Skeletal muscle tissue (tissue), 4 donors: Measurements from ENCODE around the gene PTPRM. TPM values are rescaled to one million over a fixed set of nuclear protein-coding genes. Genes with fewer than 3 reads are reported as not detected.

Experiments
- H3K27ac ChIP-seq: one replicate; pipeline ENCODE4 v1.7.0; 2013; ENCODE audit warnings: mild to moderate bottlenecking, low read depth, low read length, inconsistent platforms
- H3K27me3 ChIP-seq, 3 donors: one replicate each; pipeline ENCODE4 v1.7.0; 2013; ENCODE audit warnings: low read length in 3 of 3; ENCODE audit not compliant: control insufficient read depth in 3 of 3, insufficient read depth in 3 of 3
- H3K36me3 ChIP-seq, 3 donors: one replicate each; pipeline ENCODE4 v1.7.0; 2013; ENCODE audit warnings: low read length in 3 of 3; ENCODE audit not compliant: control insufficient read depth in 3 of 3, insufficient read depth in 3 of 3
- H3K4me1 ChIP-seq, 3 donors: one replicate each; pipeline ENCODE4 v1.7.0; 2013; ENCODE audit warnings: low read length in 3 of 3, mild to moderate bottlenecking in 3 of 3; ENCODE audit not compliant: control insufficient read depth in 3 of 3, insufficient read depth in 3 of 3
- H3K4me3 ChIP-seq, 3 donors: one replicate each; pipeline ENCODE4 v1.7.0; 2013; ENCODE audit warnings: low read length in 3 of 3
- H3K9ac ChIP-seq, 3 donors: one replicate each; pipeline ENCODE4 v1.7.0; 2013; ENCODE audit warnings: low read length in 3 of 3, mild to moderate bottlenecking in 3 of 3, moderate library complexity in 2 of 3, low read depth in 1 of 3
- H3K9me3 ChIP-seq, 3 donors: one replicate each; pipeline ENCODE4 v1.7.0; 2013; ENCODE audit warnings: low read length in 3 of 3; ENCODE audit not compliant: control insufficient read depth in 3 of 3
- total RNA-seq: library from RNA; depleted of rRNA; stranded (reverse); fragments of >200 nt; gene quantifications from one replicate; pipeline ENCODE4 v1.2.3, GENCODE V29; 2014
- donor health status: Osteomylitis.

Gene PTPRM
- total RNA-seq, 1 donor from 2014 or later = 68.9 TPM

DNA sequence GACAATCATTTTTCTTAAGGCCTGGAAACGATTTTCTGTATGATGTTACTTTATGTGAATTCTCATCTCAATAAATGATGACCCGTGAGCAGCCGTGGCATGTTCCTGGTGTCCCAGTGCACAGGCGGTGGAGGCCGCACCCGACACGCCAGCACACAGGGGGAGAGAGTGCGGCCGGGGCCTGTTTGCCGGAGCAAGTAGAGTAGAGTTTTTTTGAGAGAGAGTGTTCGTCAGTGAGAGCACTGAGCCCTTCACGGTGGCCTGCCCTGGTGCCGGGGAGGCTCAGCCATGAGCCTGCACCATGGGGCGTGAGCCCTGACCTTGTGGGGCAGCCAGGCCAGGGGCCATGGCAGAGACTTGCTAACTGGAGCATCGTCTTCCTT, 839.7 kb downstream of the PTPRM start:
- no peak overlapping the region for H3K9ac ChIP-seq
- peaks cover 0 to 5% (median under 1%) of the 10 kb centered on the region in 3 donors for H3K9me3 ChIP-seq
- H3K4me3 ChIP-seq = no peak overlapping the region
- H3K36me3 ChIP-seq = peaks cover 16 to 25% (median 21%) of the 10 kb centered on the region in 3 donors
- H3K27me3 ChIP-seq = no peaks in the 10 kb centered on the region
- no peaks in the 10 kb centered on the region for H3K4me1 ChIP-seq
- no peak overlapping the region for H3K27ac ChIP-seq

DNA sequence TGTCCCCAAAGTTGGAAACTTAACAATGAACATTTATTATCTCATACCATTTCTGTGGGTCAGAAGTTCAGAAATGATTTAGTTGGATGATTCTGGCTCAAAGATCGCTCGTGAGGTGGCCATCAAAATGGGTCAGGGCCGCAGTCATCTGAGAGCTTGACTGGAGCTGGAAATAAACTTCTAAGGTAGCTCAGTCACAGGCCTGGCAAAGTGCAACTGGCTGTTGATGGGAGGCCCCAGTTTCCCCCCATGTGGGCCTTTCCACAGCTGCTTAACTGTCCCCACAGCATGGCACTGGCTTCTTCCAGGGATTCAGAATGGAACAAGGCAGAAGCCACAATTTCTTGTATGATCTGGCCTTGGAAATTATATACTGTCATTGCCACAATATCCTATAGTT, 842.0 kb downstream of the PTPRM start:
- Histone ChIP-seq H3K36me3 (peaks cover 16 to 18% (median 17%) of the 10 kb centered on the region in 3 donors), H3K9me3 (peaks cover 0 to 10% (median 4%) of the 10 kb centered on the region in 3 donors), H3K9ac (no peak overlapping the region)

DNA sequence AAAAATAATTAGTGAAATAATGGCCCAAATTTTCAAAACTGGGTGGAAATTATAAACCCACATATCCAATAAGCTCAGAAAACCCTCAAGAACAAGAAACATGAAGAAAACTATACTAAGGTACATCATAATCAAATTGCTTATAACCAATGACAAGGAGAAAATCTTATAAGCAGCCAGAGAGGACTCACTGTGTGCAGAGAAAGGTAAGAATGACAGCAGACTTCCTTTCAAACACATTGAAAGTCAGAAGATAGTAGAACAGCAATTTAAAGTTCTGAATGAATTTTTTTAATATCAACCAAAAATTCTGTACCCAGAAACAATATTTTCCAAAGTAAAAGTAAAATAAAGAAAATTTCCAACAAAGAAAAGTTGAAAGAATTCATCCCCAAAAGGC, 844.4 kb downstream of the PTPRM start:
- Histone ChIP-seq H3K36me3 (peaks cover 7 to 10% (median 9%) of the 10 kb centered on the region in 3 donors), H3K4me3 (no peak overlapping the region), H3K4me1 (no peaks in the 10 kb centered on the region), H3K27me3 (no peaks in the 10 kb centered on the region), H3K9me3 (peaks cover 0 to 15% (median 4%) of the 10 kb centered on the region in 3 donors), H3K9ac (no peak overlapping the region), H3K27ac (no peak overlapping the region)

More for the DNA sequence above, 842.0 kb downstream of the PTPRM start:
- no peak overlapping the region for H3K4me3 ChIP-seq
- no peaks in the 10 kb centered on the region for H3K4me1 ChIP-seq
- H3K27me3 ChIP-seq = no peaks in the 10 kb centered on the region
- H3K27ac ChIP-seq = no peak overlapping the region

DNA sequence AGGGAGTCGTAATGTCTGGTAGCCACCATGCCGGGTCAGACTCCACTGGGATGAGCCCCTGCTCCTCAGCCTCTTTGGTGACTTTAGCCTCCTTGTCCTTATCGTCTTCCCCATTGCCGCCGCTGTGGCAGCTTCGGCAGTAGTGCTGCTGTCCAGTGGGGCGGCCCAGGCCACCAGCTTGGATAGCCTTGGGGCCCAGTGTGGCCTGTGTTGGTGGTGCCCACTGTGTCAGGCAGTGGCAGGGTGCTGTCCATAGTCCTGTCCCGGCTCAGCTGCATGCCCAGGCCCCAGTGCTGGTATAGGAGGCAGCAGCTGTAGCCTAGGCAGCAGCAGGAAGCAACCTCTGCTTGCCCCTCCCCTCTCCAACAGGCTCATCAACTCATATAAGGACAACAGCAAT, 845.0 kb downstream of the PTPRM start:
- H3K27me3 ChIP-seq = no peaks in the 10 kb centered on the region
- no peak overlapping the region for H3K27ac ChIP-seq
- peaks cover 0 to 15% (median 4%) of the 10 kb centered on the region in 3 donors for H3K9me3 ChIP-seq
- H3K9ac ChIP-seq = no peak overlapping the region
- peaks cover 4 to 7% (median 6%) of the 10 kb centered on the region in 3 donors for H3K36me3 ChIP-seq
- H3K4me3 ChIP-seq = no peak overlapping the region
- no peaks in the 10 kb centered on the region for H3K4me1 ChIP-seq

DNA sequence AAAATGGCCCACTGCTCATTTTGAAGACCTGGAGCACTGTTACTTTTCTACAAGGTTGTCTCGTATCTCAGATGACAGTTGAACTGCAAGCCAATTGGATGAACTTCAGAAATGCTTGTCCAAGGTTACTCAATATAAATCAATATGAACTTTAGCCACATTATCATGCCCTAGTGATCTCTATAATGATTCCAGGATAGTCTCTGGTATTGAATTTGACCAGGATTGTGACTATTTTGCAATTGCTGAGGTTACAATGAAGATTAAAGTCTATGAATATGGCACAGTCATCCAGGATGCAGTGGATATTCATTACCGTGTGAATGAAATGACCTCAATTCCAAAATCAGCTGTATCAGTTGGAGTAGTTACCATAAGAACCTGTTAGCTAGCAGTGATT, 846.1 kb downstream of the PTPRM start:
- no peaks in the 10 kb centered on the region for H3K4me1 ChIP-seq
- H3K9ac ChIP-seq = no peak overlapping the region
- H3K27ac ChIP-seq = no peak overlapping the region
- no peak overlapping the region for H3K4me3 ChIP-seq
- H3K36me3 ChIP-seq = no peaks in the 10 kb centered on the region
- peaks cover 0 to 15% (median 4%) of the 10 kb centered on the region in 3 donors for H3K9me3 ChIP-seq
- H3K27me3 ChIP-seq = no peaks in the 10 kb centered on the region

DNA sequence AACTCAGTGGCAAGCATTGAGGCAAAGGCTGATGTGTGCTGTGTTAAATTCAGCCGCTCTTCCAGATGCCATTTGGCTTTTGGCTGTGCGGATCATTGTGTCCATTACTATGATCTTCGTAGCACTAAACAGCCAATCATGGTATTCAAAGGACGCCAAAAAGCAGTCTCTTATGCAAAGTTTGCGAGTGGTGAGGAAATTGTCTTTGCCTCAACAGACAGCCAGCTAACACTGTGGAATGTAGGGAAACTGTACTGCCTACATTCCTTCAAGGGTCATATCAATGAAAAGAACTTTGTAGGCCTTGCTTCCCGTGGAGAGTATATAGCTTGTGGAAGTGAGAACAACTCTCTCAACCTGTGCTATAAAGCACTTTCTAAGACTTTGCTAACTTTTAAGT, 846.6 kb downstream of the PTPRM start:
- H3K9me3 ChIP-seq = peaks cover 0 to 15% (median 4%) of the 10 kb centered on the region in 3 donors
- no peak overlapping the region for H3K4me3 ChIP-seq
- H3K9ac ChIP-seq = no peak overlapping the region
- H3K36me3 ChIP-seq = no peaks in the 10 kb centered on the region
- no peaks in the 10 kb centered on the region for H3K4me1 ChIP-seq
- no peaks in the 10 kb centered on the region for H3K27me3 ChIP-seq
- no peak overlapping the region for H3K27ac ChIP-seq

DNA sequence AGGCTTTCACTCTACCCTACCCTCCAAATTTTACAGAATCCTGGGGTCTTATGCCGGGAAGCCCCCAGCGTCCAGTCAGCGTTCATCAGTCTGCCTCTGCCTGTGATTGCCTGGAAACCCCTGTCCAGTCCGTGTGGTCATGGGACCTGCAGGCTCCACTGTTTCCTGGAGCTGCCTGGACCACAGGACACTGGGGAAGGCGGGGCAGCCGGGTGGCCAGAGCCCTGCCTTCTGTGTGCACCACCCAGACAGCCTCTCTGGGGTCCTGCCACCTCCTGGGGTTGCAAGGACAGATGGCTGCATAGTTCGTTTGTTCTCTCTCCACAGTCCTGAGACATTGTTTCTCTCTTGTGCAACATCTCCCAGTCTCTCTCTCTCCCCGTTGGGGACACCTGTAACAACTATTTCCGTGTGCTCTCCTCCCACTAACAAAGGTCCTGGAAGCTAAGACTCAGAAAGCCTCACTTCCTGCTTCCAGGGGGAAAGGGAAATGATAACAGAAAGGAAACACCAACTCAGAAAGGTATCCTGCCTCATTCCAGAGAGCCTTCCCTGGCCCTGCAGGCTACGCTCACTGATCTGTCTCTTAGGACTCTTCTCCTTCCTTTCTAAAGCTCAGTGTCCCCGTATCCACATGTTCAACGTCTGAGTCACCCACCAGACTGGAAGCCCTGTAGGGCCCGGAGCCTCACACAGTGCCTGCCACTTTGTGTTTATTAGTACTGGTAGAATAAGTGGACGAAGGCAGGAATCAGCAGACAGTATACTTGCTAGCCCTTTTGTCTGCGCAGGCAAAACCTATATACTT, 849.3 kb downstream of the PTPRM start:
- H3K36me3 ChIP-seq = no peaks in the 10 kb centered on the region
- H3K4me1 ChIP-seq = no peaks in the 10 kb centered on the region
- H3K9ac ChIP-seq = no peak overlapping the region
- no peak overlapping the region for H3K27ac ChIP-seq
- H3K9me3 ChIP-seq = peaks cover 0 to 13% (median 4%) of the 10 kb centered on the region in 3 donors
- no peak overlapping the region for H3K4me3 ChIP-seq
- H3K27me3 ChIP-seq = no peaks in the 10 kb centered on the region

DNA sequence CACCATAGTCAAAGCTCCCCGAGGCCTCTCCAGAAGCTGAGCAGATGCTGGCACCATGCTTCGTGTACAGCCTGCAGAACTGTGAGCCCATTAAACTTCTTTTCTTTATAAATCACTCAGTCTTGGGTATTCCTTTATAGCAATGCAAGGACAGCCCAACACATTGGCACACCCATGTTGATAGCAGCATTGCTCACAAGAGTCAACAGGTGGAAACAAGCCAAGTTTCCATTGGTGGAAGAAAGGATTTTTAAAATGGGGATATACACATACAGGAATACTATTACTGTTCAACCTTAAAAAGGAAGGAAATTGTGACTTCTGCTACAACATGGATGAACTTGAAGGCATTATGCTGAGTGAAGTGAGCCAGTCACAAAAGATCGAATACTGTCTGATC, 855.3 kb downstream of the PTPRM start:
- H3K27ac ChIP-seq = no peak overlapping the region
- H3K9me3 ChIP-seq = no peaks in the 10 kb centered on the region
- no peaks in the 10 kb centered on the region for H3K27me3 ChIP-seq
- peaks cover 0 to 4% (median 2%) of the 10 kb centered on the region in 3 donors for H3K4me1 ChIP-seq
- H3K9ac ChIP-seq = no peak overlapping the region
- H3K36me3 ChIP-seq = no peaks in the 10 kb centered on the region
- no peak overlapping the region for H3K4me3 ChIP-seq

DNA sequence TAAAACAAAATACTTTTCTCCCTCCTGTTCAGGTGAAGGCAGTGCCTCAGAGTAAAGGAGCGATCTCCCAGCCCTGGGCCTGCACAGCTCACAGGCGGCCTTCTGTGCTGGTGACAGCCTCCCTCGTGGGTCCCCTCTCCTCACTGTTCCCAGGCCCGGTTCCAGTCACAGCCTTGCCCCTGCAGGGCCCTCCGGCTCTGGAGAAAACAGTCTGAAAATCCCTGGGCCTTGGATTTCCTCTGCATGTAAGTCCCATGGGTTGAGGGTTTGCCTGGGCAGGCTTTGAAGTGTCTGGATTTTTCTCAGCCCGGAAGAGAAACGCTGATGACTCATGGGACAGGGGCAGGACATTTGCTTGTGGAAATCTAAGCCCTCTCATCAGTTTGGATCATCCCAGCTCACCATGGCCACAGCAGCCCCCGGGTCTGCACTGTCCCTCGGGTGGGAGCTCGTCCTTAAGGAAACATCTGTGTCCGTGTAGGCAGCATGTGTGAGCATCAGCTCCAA, 856.0 kb downstream of the PTPRM start:
- H3K4me1 ChIP-seq = peaks cover 0 to 4% (median 2%) of the 10 kb centered on the region in 3 donors
- no peaks in the 10 kb centered on the region for H3K9me3 ChIP-seq
- no peak overlapping the region for H3K27ac ChIP-seq
- H3K9ac ChIP-seq = no peak overlapping the region
- no peak overlapping the region for H3K4me3 ChIP-seq
- no peaks in the 10 kb centered on the region for H3K27me3 ChIP-seq
- no peaks in the 10 kb centered on the region for H3K36me3 ChIP-seq

DNA sequence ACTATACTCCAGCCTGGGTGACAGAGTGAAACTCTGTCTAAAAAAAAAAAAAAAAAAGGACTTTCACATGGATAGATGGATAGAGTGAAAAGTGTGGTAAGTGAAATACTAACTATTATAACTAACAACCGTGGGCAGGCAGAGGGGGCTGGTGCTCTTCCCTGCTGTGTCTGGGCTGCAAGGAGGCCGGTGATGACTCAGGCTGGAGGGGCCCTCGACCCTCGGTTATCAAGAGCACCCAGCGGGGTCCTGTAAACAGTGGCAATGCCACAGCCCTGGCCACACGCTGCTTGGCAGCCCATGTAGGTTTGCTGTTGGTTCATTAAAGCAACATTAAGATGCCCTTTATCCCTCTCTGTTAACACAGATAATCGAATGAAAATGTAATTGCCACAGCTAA, 857.4 kb downstream of the PTPRM start:
- no peak overlapping the region for H3K4me3 ChIP-seq
- no peaks in the 10 kb centered on the region for H3K9me3 ChIP-seq
- no peak overlapping the region for H3K27ac ChIP-seq
- no peak overlapping the region for H3K9ac ChIP-seq
- peaks cover 0 to 4% (median 2%) of the 10 kb centered on the region in 3 donors for H3K4me1 ChIP-seq
- H3K27me3 ChIP-seq = no peaks in the 10 kb centered on the region
- H3K36me3 ChIP-seq = no peaks in the 10 kb centered on the region
